Stimulated activated CD4-positive, alpha-beta T cell treated with anti-CD3 and anti-CD28 coated beads, Interleukin-12 subunit alpha, Interleukin-12 subunit beta, amount 100 ng/mL, for 48 hours (primary cell): ENCODE results near the gene ROBO2.

Experiments used
- DNase-seq, 3 donors: peaks; one replicate each; pipeline ENCODE4 v3.0.0-alpha.2; 2020; ENCODE audit warnings: low read depth in 2 of 3, low spot score in 1 of 3

ROBO2 gene

DNA sequence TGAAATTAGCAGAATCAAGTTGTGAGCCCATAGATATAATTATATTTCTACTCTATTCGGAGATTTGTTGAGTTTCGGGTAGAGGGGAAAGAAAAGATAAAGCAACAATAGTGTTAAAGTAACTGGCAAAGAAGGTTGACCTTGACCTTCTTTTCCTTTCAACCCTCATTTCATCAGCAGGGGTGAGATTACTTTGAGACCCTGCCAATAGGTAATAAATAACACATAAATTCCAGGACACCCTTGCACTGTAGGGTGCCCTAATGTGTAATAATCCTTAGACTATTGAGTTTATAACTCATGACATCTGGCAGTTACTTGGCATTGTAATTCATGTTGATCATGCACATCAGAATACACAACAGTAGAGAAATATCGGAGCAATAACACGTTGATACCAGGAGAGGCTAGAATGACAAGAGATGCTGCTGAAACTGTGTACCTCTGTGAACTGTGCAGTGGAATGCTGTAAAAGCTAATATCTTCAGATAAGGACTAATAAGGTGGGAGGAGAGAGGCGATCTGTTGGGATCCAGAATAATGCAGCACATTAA lies 426.7 kb downstream of the ROBO2 start:
- DNase-seq: no peak

DNA sequence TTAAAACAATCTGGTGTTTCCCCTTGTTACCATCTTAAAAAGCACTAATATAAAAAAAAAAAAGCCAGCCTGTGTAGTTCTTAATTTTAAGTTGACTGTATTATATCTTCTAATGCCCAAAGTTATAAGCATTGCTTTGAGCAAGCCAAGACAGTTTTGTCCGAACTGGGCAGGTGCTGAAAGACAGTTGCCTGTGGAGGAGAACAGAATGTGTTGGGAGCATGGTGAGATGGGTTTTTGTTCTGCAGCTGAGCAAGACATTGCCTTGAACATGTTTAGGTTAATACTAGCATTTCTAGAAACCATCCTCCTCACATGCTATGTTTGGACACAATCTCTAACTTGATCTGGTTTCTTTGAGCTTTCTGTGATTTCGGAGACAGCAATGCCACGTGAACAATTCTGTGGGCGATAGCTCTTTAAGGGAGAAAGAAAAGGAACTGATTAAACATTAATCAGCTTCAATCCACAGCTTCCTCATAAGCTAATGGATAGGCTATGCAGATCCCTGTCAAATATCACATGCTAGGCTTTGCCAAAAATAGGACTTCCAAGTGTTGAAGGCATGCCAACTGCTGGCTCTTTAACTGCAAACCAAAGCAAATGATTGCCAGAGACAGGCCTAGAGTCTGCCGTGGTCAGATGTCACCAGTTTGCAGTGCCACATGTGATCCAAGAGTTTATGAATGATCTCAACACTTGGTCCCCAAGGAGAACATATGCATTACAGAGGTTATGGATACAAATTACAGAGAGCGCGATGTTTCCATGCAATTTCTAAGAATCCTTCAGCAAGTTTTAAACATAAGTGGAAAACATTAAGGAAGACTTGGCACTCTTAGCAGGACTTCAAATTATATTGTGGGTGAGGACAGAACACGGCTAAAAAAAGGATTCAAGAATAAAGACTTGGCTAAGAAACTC lies 428.1 kb downstream of the ROBO2 start:
- DNase-seq: no peak

DNA sequence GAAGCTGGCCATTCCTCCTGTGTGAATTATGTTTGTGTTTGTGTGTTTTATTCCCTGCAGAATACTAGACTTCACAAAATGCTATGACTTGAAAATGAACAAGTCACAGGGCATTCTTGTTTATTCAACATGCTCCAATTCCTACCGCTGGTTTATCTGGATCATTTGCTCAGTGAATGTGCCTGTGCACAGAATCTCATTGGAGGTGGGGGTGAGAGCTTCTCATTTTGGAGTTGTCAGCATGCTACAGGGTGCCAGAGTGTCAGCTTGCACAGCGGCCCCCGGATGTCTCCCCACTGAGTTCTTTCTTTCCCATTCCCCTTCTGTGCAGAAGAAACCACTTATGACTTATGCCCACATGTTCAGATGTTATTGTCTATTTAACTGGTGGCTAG lies 428.7 kb downstream of the ROBO2 start:
- DNase-seq: no peak

DNA sequence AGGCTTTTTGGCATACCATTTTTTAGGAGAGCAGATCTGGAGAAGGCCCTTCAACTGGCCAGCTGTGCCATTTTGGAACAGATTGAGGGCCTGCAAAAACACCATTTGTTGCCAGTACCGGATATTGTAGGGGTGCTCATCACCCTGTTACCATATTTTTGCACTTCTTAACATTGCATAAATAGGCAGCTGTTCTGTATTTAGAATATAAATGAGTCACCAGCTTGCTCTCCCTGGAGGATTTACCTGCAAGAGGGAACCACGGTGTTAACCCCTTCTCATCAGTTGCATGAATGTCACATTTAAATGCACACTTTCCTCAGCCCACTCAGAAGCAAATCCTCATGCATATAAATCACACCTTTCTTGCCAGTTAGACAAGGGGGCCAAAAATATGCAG lies 435.6 kb downstream of the ROBO2 start:
- DNase-seq: no peak

DNA sequence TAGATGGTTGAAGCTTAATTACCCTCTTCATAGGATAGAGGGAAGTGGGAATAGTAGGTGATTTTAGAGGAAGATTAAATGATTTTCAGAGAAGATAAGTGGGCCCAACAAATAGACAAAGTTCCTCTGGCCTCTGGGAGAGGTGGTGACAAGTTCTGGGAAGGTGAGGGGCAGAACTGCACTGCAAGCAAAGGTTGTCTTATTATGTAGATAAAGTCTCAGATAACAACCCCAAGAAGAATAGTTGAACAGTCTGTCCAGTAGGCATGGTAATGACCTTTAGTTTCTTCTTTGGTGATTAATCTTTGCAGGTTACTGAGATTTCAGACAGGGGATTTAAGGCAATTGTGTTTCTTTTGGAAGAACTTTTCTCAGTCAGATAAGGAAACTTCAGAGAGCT lies 439.1 kb downstream of the ROBO2 start:
- no peak for DNase-seq

DNA sequence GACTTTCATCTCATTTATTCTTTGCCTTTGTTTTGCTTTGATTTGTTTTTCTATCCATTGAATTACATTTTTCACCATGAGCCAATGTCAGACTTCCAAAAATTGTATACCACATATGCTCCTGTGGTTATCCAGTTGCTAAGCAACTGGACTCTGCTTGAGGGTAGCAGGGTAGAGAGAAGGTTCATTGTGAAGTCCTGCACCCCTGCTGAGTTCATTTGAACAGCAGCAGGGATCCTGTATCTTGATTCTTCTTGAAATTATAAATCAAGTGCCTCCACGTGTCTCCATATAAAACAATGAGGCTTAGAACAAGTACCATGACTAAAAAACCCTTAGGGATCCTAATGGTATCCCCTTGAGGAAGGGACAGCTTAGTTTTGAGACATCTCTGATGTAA lies 449.3 kb downstream of the ROBO2 start:
- no peak for DNase-seq

DNA sequence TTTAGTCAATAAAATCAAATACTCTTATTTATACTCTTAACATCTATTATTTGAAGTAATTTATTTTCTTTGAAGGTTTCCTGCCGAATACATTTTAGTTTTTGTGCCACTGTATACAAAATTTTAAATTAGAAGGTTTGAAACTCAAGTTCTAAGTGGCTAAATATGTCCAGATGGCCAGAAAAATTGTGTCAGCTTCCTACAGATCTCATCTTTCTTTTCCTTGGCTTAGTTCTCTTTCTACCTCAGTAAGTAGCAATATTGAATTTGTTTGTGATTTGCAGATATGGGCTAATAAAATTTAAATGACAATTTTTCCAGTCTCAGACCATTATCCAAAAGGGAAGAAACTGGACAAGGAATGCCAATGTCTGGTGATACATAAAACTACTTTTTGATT lies 452.1 kb downstream of the ROBO2 start:
- DNase-seq: no peak

DNA sequence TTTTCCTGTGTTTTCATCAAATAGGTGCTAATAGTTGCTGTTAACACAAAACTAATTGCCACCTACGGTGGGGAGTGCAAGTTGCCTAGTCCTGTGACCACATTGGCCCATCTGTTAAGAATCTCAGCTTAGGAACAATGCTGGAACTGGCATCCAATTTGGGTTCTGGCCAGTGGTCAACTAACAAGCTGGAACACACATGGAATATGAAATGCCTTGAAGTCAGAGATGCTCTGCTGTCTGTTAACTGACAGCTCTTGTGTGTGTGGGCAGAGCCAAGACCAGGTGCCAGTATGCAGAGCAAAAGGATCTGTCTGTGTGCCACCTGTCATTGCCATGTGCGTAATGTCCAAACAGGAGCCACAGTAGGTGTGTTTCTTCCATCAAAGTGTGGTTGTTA lies 460.8 kb downstream of the ROBO2 start:
- DNase-seq: no peak

DNA sequence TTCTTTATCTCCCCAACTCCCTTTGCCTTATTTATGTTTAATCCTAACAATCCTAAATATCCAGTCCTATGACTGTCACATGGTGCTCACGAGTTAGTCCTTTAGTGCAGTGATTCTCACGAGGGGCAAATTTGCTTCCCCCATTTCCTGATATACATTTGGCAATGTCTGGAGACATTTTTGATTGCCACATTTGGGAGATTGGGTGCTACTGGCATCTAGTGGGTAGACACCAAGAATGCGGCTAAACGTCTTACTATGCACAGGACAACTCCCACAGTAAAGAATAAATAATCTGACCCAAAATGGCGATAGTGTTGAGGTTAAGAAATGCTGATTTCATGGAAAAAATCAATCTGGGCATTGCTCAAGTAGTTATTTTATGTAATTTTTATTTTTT lies 466.5 kb downstream of the ROBO2 start:
- DNase-seq: no peak

DNA sequence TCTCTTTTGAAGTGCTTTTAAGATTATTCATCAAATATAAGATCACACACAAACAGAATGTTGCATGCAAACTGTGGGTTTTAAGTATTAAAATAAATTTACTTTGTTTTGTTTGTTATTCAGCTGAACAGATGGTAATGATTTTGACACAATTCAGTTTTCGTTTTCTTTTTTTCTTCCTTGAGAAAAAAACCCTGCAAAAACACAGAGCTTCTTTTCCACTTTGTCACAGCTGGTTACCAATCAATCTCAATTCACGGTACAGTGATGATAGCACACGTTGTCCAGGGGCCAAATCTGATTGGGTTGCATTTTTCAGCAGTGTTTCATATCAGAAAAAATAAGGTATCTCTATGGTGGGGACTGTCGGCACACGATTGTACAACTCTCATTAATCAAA lies 473.6 kb downstream of the ROBO2 start:
- no peak for DNase-seq

DNA sequence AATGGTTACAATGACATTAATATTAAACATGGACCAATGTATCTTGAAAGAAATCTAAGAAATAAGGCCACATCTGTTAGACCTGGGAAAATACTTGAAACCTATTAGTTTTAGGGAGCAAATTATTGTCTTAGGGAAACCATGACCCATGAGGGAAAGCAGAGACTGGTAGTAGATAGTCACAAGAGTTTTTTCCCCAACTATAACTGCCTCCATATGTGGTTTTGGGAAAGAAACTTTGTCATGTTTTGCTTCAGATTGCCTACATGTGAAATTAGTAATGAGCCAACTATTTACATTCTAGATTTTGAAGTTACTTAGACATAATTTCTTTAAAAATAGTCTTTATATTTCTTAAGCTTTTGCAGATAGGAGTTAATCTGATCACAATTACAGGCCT lies 474.9 kb downstream of the ROBO2 start:
- DNase-seq: no peak

DNA sequence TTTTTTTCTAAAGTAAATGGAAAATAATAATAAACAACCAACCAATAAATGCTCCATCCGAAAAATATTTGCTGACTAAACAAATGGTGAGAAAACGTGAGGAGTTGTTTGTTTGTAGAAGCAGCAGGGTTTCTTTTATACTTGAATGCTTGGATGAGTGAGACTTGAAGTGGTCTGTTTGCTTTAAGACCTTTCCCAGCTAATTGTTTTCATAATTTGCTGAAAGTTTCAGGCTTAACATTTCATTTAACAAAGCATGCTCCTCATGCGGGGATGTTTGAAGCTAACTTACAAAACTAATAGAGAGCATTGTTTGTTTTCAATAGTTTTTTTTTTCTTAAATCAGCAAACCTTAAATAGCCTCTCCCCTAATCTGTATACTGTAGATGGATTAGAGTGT lies 484.6 kb downstream of the ROBO2 start:
- DNase-seq: no peak

DNA sequence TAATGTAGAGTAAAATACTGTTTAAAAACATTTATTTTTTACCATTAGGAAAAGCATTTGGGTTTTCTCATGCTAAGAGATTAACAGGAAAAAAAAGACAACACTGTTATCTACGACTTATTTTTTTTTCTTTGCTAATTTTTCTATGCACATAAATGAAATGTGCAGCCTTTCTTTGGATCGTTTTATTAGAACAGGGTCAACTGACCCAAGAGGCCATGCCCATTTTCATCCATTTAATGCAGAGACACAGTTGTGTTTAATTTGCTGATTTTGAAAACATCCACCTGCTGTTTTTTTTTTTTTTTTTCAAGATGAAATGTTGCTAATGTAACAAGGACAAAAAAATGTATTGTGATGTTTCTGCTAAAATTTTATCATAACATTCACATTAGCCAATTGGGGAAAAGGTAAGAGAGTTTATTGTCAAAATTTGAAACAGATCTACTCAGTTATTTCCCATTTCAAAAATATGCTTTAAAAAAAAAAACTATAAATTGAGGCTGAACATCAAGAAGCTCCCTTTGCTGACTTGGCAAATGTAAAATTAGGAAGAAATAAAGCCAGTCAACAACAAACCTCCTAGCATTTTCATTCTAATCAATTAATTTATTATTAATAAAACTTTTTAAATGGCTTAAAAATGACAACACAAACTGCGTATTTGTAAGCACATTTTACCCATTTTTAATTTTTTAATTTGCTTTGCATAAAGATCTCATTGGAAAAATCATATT lies 485.2 kb downstream of the ROBO2 start:
- no peak for DNase-seq

DNA sequence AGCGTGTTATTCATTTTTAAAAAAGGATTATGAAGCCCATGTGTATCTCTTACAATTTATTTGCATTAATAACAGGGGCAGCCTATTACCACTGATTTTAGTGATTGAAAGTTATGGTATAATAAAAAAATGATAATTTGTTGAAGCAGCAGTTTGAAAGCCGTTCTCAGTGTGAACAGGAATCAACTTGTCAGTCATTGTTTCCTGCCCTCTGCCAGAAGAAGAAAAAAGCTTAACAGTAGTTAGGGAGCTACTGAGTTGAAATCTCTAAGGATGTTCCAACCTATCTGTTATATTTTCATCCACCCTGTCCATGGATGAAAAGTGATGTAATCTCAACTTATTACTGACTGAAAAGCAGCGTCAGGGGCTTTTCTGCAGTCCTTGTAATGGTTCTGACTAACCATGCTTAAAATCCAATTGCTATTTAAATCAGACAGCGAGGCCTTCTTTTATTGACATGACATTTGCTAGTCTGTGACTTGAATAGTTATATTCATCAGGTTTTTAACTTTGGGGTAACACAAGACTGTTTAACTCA lies 486.7 kb downstream of the ROBO2 start:
- DNase-seq: no peak

DNA sequence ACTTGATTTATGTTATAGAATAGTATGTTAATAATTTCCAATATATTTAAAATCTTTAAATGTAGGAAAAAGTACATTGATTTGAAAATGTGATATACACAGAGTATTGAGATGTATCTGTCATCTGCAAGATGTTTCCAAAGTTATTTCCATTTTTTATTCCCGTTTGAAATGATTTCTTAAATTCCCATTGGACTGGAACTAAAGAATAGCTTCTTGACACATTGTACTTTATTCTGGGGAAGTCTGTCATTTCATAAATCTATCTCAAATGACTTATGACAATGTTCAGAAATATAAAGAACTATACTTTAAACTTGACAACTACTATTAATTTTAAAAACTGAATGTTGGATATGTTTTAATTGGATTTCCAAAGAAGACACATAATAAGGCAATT lies 489.6 kb downstream of the ROBO2 start:
- no peak for DNase-seq

DNA sequence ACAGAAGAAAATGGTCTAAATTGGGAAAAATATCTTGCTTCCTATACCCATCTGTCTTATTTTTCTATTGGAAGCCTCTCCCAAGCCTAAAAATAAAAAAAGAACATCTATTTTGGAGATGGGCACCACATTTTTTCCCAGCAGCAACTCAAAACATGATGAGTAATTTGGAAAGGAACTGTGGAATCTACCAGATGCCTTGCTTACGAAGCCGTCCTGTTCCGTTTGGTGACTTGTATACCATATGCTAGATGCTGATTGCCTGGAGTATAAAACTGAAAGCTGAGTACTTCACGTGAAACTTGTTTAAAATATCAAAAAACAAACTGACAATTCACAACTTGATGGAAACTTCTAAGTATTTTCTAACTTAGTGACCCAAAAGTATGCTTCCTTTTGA lies 491.0 kb downstream of the ROBO2 start:
- DNase-seq: no peak

DNA sequence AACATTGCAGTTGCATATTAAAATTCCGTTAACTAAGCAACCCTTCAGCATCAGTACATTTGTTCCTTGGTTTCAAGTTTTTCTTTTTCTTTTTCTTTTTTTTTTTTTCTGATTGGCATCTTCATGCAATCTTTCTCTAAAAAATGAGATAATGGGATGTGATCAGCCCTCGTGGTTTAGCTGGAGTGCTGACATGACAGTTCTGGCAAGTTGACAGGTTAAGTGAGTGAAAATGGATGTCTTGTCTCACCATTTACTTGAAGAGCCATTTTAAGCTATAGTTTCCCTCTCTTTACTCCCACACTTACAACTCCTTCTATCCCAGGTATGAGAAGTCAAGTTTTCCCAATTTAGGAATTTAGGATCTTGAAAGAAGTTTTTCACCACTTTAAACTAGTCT lies 495.2 kb downstream of the ROBO2 start:
- DNase-seq: no peak

DNA sequence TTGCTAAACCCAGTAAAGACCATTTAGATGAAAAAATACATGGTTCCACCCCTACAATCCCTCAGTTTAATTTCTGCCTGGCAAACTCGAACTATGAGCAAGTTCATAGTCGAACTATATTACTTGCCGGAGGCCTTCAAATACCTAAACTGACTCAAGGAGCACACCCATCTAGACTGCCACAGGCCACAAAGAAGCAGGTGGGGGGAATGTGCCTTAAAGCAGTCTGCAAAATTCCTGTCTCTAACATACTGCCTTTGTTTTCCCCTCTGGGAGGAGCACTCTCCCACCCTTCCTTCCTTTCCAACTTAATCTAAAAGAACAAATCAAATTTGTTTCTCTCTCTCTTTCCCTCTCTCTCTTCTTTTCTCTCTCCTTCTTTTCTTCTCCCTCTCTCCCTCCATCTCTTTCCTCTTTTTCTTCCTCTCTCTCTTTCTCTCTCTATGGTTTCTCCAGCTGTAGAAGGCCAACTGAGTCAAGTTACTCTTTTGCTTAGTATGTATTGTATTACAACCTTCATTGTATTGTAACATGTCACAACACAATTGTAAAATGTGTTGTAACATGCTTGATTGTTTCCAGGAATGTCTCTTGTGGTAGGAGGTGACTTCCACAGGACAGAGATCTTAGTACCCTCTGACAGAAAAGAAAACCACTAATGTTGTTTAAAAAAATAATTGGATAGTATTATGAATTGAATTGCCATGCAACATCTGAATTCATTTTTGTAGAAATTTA lies 496.3 kb downstream of the ROBO2 start:
- no peak for DNase-seq

DNA sequence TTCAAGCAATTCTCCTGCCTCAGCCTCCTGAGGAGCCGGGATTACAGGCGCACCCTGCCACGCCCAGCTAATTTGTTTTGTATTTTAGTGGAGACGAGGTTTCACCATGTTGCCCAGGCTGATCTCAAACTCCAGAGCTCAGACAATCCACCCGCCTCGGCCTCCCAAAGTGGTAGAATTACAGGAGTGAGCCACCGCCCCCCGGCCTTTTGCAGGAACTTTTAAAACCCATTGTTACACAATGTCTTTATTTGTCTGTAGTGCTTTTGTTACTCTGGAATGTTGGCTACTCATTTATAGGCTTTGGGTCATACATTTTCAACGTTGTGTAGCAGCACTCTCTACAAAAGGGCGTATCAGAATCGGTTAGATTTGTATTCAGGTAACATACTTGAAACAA lies 499.1 kb downstream of the ROBO2 start:
- DNase-seq: no peak

DNA sequence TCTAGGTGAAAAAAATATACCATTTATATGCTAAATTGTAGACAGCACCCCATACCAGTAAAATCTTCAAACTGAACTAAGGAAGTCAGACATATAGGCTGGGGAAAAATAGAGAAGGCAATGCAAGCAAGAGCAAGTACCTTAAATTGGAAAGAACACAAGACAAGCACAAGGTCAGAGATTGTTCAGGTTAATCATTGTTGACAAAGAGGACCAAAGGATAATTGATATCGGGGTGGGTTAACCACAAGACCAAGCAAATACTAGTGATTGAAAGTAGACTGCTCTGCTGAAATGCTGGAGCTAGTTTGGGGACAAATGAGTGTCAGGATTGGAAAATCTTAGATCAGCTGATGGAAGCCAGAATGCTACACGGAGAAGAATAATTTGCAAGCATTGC lies 499.8 kb downstream of the ROBO2 start:
- no peak for DNase-seq

DNA sequence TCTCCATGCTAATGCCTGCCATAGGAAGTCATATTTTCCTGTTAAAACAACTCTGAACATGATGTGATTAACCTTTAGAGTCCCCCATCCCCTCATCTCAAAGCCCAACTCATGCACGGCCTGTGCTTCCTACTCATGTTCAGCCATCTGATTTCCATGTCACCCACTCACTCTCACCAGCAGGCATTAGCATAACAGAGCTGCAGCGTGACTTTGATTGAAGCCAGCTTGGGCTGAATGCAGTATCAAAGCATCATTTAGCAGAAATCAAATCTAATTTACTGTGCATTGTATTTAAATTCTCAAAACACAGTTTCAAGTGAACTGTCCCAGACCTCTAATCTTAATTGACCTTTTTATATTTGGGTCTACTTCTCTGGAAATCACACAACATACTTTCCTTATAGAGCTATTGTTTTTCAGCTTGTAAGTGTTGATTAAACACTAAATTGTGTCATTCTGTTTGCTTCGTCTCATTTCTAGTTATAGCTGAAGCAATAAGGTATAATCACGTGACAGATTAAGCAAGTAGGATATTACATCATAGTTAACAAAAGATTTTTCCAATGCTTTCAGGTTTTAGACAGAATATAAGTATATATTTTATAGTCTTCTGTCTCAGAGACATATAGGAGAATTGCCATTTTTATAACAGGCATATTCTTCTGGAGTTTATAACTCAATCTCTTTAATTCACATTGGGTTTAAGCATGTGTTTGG lies 501.5 kb downstream of the ROBO2 start:
- DNase-seq: no peak
